ENCODE data around the gene GALNT9.
"Not testable (repeated sequence)": the region's sequence is repeated elsewhere in the genome, so short reads cannot be mapped to it uniquely, and the experiment has no call there.

The GALNT9 gene

DNA sequence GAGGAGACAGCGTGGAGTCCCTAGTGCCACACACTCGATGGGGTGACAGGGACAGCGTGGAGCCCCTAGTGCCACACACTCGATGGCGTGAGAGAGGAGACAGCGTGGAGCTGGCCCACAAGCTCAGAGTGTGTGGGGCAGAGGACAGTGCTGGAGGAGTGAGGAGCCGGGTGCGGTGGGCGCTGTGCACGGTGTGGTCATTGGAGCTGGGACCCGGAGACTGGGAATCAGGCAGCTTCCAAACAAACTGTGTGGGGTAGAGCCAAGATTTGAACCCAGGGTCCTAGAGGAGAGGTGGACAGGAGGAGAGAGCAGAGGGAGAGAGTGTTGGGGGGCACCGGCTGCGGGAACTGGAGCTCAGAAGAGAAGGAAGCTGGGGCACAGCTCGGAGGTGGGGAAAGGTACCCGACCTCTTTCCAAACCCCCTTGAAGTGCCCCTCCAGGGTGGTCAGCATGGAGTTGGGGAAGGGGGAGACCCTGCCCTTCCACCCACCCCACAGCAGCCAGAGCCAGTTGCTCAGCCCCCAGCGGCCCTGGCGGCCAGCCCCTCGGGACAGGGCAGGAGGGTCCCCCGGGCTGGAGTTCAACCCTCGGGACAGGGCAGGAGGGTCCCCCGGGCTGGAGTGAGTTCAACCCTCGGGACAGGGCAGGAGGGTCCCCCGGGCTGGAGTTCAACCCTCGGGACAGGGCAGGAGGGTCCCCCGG, 94.1 kb downstream of the GALNT9 start:
- no peak for DNase-seq (ENCODE audit: low read depth in 2 of 2)

GRCh38 chr12:132230381-132230780, 99.0 kb downstream of the GALNT9 start:
- DNase-seq (ENCODE audit: low read depth in 2 of 2) = no peak

GRCh38 chr12:132229926-132230325, 99.5 kb downstream of the GALNT9 start:
- no peak for DNase-seq (ENCODE audit: low read depth in 2 of 2)

GRCh38 chr12:132229193-132229760, 100.1 kb downstream of the GALNT9 start:
- DNase-seq (ENCODE audit: low read depth in 2 of 2) = no peak

DNA sequence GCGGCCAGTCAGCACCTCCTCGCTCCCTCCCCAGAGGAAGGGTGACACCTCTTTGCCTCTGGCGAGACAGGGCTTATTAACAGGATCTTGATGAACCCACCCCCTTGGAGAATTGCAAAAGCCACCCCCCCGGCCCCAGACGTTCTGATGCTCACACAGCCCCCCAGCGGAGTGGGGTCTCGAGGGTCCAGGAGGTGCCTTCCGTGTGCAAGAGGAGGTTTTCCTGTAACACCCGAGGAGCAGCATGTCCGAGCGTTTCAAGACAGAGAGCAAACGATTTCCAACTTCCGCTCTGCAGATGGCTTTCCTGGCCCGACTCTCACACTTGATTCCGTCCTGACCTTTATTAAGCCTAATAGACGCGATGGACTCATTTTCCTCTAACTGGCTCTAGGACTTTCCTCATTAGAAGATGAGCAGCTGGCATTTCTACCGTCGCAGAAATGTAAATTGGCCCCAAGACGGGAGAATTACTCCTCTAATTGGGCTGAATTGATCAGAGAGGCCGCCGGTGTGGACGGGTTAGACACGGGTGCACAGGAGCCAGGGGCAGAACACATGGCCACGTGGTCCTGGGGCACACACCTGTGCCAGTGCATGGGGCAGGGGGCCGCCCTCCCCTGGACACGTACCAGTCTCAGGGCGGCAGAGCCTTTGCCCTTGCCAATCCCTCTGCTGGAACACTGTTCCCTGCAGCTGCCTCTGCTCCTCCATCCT, 100.8 kb downstream of the GALNT9 start:
- DNase-seq (ENCODE audit: low read depth in 2 of 2) = no peak

GRCh38 chr12:132227782-132228475, 101.5 kb downstream of the GALNT9 start:
- DNase-seq (ENCODE audit: low read depth in 2 of 2) = no peak

GRCh38 chr12:132227118-132227517, 102.3 kb downstream of the GALNT9 start:
- DNase-seq (ENCODE audit: low read depth in 2 of 2) = no peak

- no peak for DNase-seq (ENCODE audit: low read depth in 2 of 2)
Measured at GRCh38 chr12:132226604-132227003, 102.8 kb downstream of the GALNT9 start.

- no peak for DNase-seq (ENCODE audit: low read depth in 2 of 2)
Measured at GRCh38 chr12:132225214-132225613, 104.2 kb downstream of the GALNT9 start.

DNA sequence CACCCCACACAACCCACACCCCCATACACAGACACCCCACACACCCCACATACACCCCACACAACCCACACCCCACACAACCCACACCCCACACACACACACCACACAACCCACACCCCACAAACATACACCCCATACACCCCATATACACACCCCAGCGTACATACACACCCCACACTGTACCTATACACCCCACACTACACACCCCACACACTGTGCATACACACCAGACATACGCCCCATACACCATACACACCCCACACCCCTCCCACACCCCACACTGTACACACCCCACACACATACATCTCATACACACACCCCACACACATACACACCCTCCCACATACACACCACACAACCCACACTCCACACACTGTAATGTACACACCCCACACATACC, 104.9 kb downstream of the GALNT9 start:
- no peak for DNase-seq (ENCODE audit: low read depth in 2 of 2)

DNA sequence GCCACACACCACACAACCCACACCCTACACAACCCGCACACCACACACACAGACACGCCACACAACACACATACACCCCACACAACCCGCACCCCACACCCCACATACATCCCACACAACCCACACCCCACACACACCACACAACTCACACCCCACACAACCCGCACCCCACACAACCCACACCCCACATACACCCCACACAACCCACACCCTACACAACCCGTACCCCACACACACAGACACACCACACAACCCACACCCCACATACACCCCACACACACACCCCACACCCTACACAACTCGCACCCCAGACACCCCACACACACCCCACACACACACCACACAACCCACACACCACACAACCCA, 106.6 kb downstream of the GALNT9 start:
- DNase-seq (ENCODE audit: low read depth in 2 of 2) = no peak

DNA sequence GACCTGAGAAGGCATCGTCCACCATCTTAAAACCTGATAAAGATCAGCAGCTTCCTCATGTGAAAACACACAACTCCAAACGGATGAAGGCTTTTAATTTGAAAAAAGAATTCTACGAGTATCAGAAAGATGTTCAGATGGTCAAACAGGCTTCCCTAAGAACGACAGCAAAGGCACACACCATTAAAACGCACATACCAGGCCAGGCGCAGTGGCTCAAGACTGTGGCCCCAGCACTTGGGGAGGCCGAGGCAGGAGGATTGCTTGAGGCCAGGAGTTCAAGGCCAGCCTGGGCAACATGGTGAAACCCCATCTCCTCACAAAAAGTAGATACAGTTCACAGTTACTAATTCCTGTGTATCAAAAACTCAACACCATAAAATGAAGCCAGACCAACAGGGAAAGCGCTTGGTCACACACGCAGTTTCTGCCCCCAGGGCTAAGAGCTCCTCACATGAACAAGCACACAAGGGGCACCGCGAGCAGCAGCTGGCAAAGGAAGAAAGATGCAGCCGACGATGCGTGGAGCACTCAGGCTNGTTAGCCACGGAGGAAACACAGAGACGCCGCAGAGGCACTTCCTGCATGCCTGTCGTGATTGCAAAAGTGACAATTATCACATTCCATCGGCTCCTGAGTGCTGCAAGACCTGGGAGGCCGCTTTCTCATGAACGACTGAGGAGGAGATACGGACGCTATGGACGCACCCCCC, 107.1 kb downstream of the GALNT9 start:
- DNase-seq (ENCODE audit: low read depth in 2 of 2) = peak in 1 of 2 donors; percentile 16

- DNase-seq (ENCODE audit: low read depth in 2 of 2) = not testable (repeated sequence)
Measured at GRCh38 chr12:132219761-132220160, 109.6 kb downstream of the GALNT9 start.

- DNase-seq (ENCODE audit: low read depth in 2 of 2) = no peak
Measured at GRCh38 chr12:132219323-132219722, 110.1 kb downstream of the GALNT9 start.

GRCh38 chr12:132218915-132219314, 110.5 kb downstream of the GALNT9 start:
- DNase-seq (ENCODE audit: low read depth in 2 of 2) = peak; percentile 8 to 10

- DNase-seq (ENCODE audit: low read depth in 2 of 2) = no peak
Measured at GRCh38 chr12:132218527-132218875, 110.9 kb downstream of the GALNT9 start.

GRCh38 chr12:132217800-132218526, 111.4 kb downstream of the GALNT9 start:
- no peak for DNase-seq (ENCODE audit: low read depth in 2 of 2)

DNA sequence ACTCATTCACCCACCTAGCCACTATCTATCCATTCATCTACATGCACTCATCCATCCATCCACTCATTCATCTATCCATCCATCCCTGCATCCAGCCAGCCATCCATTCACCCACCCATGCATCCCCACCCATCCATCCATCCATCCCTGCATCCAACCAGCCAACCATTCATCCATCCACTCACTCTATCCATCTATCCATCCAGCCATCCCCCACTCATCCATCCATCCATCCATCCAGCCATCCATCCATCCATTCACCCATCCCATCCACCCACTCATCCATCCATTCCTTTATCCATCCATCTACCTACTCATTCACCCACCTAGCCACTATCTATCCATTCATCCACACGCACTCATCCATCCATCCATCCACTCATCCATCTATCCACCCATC, 112.0 kb downstream of the GALNT9 start:
- no peak for DNase-seq (ENCODE audit: low read depth in 2 of 2)

- no peak for DNase-seq (ENCODE audit: low read depth in 2 of 2)
Measured at GRCh38 chr12:132216354-132216987, 112.9 kb downstream of the GALNT9 start.

DNA sequence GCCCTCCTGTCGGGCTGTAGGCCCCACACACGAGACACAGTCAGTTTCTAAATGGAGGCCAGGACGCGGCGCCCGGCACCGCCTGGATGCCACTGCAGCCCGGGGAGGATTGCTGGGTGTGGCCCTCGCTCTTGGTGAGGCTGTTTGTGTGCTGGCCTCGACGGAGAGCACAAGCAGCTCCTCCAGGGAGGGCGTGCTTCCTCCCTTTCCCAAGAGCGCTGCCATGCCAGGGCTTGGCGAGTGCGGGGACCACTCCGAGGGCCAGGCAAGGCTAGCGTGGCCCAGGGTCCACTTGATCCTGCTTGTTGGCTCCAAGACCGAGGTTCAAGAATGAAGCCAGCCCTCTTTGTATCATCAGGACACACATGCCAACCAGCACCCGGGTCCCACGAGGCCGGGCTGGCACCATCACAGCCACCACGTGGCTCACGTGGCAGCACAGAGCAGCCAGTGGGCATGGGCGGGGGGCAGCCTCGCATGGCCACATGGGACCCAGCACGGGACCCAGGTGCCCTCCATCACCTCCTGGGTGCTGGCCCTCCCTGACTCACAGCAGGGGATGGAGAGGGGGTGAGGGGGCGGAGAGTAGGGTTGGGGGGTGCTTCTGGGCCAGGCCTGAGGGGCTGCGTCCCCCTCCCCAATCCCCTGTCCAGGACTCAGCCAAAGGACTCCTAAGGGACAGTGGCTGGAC, 113.9 kb downstream of the GALNT9 start:
- DNase-seq (ENCODE audit: low read depth in 2 of 2) = no peak

Measured in stimulated activated CD8-positive, alpha-beta memory T cell treated with anti-CD3 and anti-CD28 coated beads, Interleukin-7, amount 100 ng/mL, for 4 hours (primary cell).